Left lung (tissue), 10 donors: Measurements from ENCODE around the gene CORIN. TPM values are rescaled to one million over a fixed set of nuclear protein-coding genes. Genes with fewer than 3 reads are reported as not detected.
"Not testable (repeated sequence)": the region's sequence is repeated elsewhere in the genome, so short reads cannot be mapped to it uniquely, and the experiment has no call there.

Experiments used
- ATAC-seq: fragments of 200-7000 bp; cut with Tn5 transposase; one replicate; pipeline ENCODE4 v1.9.1; 2020; ENCODE audit warnings: moderate library complexity
- DNase-seq, 4 donors: peaks; one replicate each; pipeline ENCODE4 v3.0.0-alpha.2; 2013 to 2020
- H3K27ac ChIP-seq, 2 donors: fragments of 200-600 bp; sonication (generic) in 1 of 2; one replicate each; pipeline versions ENCODE4 v1.5.0 to v1.8.0; 2020 to 2021
- H3K27me3 ChIP-seq, 2 donors: fragments of 200-600 bp; sonication (generic) in 1 of 2; one replicate each; pipeline versions ENCODE4 v1.5.0 to v1.8.0; 2020 to 2021
- H3K36me3 ChIP-seq, 2 donors: fragments of 200-600 bp; sonication (generic) in 1 of 2; one replicate each; pipeline versions ENCODE4 v1.5.0 to v1.8.0; 2020 to 2021
- H3K4me1 ChIP-seq, 2 donors: fragments of 200-600 bp; one replicate each; pipeline ENCODE4 v1.8.0; 2021
- H3K4me3 ChIP-seq, 2 donors: fragments of 200-600 bp; sonication (generic) in 1 of 2; one replicate each; pipeline versions ENCODE4 v1.5.0 to v1.8.0; 2020 to 2021; ENCODE audit warnings: mild to moderate bottlenecking in 1 of 2
- H3K9me3 ChIP-seq, 2 donors: fragments of 200-600 bp; sonication (generic) in 1 of 2; one replicate each; pipeline versions ENCODE4 v1.5.0 to v1.8.0; 2020 to 2021
- intact Hi-C, 2 donors: fragments of 100-400 bp; cut with DNase I; formaldehyde crosslinking; loops; one replicate each; pipeline versions ENCODE4 v1.11.2 to v1.14.2; 2022
- polyA plus RNA-seq, 6 donors: library from polyadenylated mRNA; unstranded; fragments of 120-200 nt; gene quantifications; one replicate each; pipeline ENCODE4 v1.2.1, GENCODE V29; 2013; ENCODE audit not compliant: insufficient read length in 6 of 6
- total RNA-seq, 2 donors: library from RNA; stranded (reverse); fragmentation: NEBNext Ultra II Directional; extraction: Animal tissue kit (Norgen Biotek cat#: 25700); gene quantifications; one replicate each; pipeline ENCODE4 v1.2.1, GENCODE V29; 2021
- TF ChIP-seq, protein P1 (sequence below), 2 donors: fragments of 200-600 bp; sonication (generic) in 1 of 2; IDR thresholded peaks; one replicate each; pipeline versions ENCODE4 v1.5.0 to v1.8.0; 2021; ENCODE audit warnings: antibody characterized with exemption in 2 of 2
- donor health status: DM: no; HTN: yes; CAD: no.
- donor health status: DM: no; HTN: no; CAD: no.

The CORIN gene
- total and polyA plus RNA-seq, 8 donors: 1.4 to 6.3 (median 3.3) TPM

DNA sequence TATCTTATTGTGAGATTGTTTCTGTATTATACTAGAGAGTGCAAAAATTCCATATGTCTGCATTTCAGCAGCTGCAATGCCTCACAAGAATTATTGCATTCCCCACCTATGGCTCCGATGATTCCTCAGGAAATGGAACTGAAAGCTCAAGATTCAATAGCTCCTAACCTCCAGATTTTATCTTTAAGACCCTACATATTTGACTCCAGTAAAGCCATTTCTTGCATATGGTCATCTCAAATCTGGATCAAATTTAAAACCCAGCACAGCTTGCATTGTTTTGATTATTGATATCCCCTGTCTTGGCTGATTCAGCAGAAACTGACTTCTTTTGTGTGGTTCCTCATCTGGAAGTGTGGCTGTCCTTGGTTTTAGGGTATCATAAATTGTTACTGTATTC, 142.6 kb downstream of the CORIN start:
- Histone ChIP-seq H3K4me1 (no peaks in the 10 kb centered on the region), H3K9me3 (no peaks in the 10 kb centered on the region), H3K27me3 (no peaks in the 10 kb centered on the region), H3K27ac (no peak overlapping the region), H3K36me3 (no peaks in the 10 kb centered on the region), H3K4me3 (no peak overlapping the region)
- ATAC-seq (no peak), DNase-seq (no peak)
- TF ChIP-seq, protein P1, sequence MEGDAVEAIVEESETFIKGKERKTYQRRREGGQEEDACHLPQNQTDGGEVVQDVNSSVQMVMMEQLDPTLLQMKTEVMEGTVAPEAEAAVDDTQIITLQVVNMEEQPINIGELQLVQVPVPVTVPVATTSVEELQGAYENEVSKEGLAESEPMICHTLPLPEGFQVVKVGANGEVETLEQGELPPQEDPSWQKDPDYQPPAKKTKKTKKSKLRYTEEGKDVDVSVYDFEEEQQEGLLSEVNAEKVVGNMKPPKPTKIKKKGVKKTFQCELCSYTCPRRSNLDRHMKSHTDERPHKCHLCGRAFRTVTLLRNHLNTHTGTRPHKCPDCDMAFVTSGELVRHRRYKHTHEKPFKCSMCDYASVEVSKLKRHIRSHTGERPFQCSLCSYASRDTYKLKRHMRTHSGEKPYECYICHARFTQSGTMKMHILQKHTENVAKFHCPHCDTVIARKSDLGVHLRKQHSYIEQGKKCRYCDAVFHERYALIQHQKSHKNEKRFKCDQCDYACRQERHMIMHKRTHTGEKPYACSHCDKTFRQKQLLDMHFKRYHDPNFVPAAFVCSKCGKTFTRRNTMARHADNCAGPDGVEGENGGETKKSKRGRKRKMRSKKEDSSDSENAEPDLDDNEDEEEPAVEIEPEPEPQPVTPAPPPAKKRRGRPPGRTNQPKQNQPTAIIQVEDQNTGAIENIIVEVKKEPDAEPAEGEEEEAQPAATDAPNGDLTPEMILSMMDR (IDR thresholded peaks at IDR 0.05): no peak
- intact Hi-C loops: no loop called here

DNA sequence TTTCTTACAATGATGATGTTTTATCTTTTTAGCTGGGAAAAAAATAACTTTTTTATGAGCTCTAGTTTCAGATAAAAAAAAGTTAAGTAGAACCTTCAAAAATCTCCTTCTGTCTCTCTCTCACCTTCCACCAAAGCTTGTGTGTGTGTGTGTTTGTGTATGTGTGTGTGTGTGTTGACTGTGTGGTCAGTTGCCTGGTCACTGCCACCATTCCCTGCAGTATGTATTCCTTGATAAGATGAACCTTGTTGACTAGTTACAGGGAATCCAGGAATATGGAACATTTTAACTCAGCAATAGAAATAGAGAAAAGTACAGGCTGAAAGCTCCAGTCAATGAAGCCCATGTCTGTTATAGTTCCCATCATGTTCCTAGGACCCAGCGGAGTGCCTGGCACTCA, 143.5 kb downstream of the CORIN start:
- Histone ChIP-seq H3K36me3 (no peaks in the 10 kb centered on the region), H3K9me3 (no peaks in the 10 kb centered on the region), H3K27ac (no peak overlapping the region), H3K27me3 (no peaks in the 10 kb centered on the region), H3K4me3 (no peak overlapping the region), H3K4me1 (no peaks in the 10 kb centered on the region)
- ATAC-seq: no peak
- TF ChIP-seq, protein P1 (IDR thresholded peaks at IDR 0.05): no peak
- DNase-seq: no peak
- intact Hi-C loops: no loop called here

DNA sequence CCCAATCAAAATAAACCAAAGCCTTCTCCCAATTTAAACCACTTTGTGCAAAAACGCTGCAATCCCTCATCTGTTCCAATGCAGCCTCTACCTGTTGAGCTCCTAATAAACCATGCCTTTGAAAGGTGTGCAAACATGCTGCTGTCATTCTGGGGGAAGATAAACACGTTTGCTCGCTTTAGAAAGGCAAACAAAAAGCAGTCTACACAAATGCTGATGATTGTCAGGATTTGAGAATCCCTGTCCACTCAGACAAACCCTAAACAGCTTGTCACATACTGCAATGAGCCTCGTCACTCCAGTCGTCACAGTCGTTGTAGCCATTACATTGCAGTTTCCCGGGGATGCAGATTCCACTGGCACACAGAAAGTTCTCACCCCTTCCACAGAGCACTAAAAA, 145.2 kb downstream of the CORIN start:
- intact Hi-C loops: no loop called here

DNA sequence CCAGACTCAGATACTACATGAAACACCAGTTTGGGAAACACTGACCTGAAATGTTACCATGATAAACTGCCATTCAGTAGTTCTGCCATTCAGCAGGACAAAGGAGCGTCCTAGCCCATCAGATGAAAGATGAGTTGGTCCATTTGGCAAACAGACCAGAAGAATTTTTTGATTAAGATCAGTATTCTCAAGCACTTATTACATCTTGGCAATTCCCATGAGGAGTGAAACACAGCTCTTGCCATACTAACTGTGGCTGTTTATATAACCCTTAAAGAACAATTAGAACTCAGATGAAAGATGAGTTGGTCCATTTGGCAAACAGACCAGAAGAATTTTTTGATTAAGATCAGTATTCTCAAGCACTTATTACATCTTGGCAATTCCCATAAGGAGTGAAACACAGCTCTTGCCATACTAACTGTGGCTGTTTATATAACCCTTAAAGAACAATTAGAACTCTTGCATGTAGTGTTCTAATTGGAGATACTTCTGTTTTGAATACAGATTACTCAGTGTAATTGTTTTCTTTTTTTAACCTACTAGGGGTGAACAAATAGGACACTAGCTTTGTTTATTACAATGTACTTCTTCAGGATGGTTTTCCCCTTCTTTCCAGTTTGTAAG, 146.0 kb downstream of the CORIN start:
- H3K4me1 ChIP-seq, H3K9me3 ChIP-seq, H3K27ac ChIP-seq, H3K27me3 ChIP-seq, H3K4me3 ChIP-seq, H3K36me3 ChIP-seq, ATAC-seq, DNase-seq, intact Hi-C loops: not testable (repeated sequence)

More for the DNA sequence above, 145.2 kb downstream of the CORIN start:
- no peak overlapping the region for H3K4me3 ChIP-seq
- H3K36me3 ChIP-seq: no peaks in the 10 kb centered on the region
- TF ChIP-seq, protein P1 (IDR thresholded peaks at IDR 0.05): no peak
- no peak for DNase-seq
- no peak overlapping the region for H3K27ac ChIP-seq
- H3K27me3 ChIP-seq: no peaks in the 10 kb centered on the region
- H3K4me1 ChIP-seq: no peaks in the 10 kb centered on the region
- ATAC-seq: no peak
- H3K9me3 ChIP-seq: no peaks in the 10 kb centered on the region

DNA sequence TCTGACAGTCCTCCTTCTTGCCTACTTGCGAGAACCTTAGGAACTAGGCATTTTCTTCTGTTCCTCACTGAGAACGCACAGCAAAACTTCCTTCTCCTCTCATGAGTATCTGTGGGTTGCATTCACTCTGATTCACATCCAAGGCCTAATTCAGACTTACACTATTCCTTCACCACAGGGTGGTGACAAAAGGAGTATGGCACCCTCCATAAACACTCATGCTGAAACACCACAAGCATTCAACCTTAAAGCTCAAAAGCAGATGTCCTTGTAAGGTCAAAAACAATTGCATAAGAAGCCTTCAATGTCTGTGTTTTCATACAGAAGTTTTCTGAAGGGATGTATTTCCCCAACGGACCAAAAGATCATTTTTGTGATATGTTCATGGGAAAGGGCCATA, 147.3 kb downstream of the CORIN start:
- no peaks in the 10 kb centered on the region for H3K27me3 ChIP-seq
- no peaks in the 10 kb centered on the region for H3K9me3 ChIP-seq
- TF ChIP-seq, protein P1 (IDR thresholded peaks at IDR 0.05): no peak
- no peak for DNase-seq
- H3K4me3 ChIP-seq: no peak overlapping the region
- intact Hi-C loops: no loop called here
- H3K27ac ChIP-seq: no peak overlapping the region
- no peaks in the 10 kb centered on the region for H3K36me3 ChIP-seq
- ATAC-seq: no peak
- H3K4me1 ChIP-seq: no peaks in the 10 kb centered on the region
